LNCaP clone FGC (cell line): ENCODE results near the gene PFN3.

Experiments used
- DNase-seq: peaks from one replicate; pipeline ENCODE4 v3.0.0-alpha.2; 2011; ENCODE audit warnings: low read depth
- H3K4me3 ChIP-seq: 2 replicates; pipeline ENCODE4 v1.5.1; 2011; ENCODE audit warnings: mild to moderate bottlenecking, low read depth, low read length, control low read depth
- CTCF ChIP-seq: IDR thresholded peaks from 2 replicates; pipeline ENCODE4 v1.5.1; 2012; ENCODE audit warnings: mild to moderate bottlenecking; ENCODE audit not compliant: control insufficient read depth, insufficient read depth; ENCODE audit errors: extremely low read depth

Gene PFN3

GRCh38 chr5:177405312-177405711 is 4.9 kb upstream of the PFN3 start:
- no peak for DNase-seq
- no peak for TF ChIP-seq CTCF
- H3K4me3 ChIP-seq: no peak overlapping the region

GRCh38 chr5:177404641-177405179 is 4.2 kb upstream of the PFN3 start:
- TF ChIP-seq CTCF: no peak
- DNase-seq: no peak
- peak overlapping the region; percentile 69 for H3K4me3 ChIP-seq

- peak overlapping the region; percentile 69 for H3K4me3 ChIP-seq
- DNase-seq: peak; percentile 55
- peak; percentile 92 for TF ChIP-seq CTCF
These were observed 3.6 kb upstream of the PFN3 start for GRCh38 chr5:177403792-177404640.

GRCh38 chr5:177403102-177403791 is 2.8 kb upstream of the PFN3 start:
- DNase-seq: no peak
- TF ChIP-seq CTCF: peak; percentile 16; the same call in 1 of the 2 replicates

GRCh38 chr5:177402271-177403043 is 2.0 kb upstream of the PFN3 start:
- DNase-seq: peak; percentile 87
- peak overlapping the region; percentile 69 for H3K4me3 ChIP-seq
- TF ChIP-seq CTCF: peak; percentile 64

More at GRCh38 chr5:177403102-177403791, 2.8 kb upstream of the PFN3 start:
- peak overlapping the region; percentile 69 for H3K4me3 ChIP-seq

GRCh38 chr5:177397875-177398390 is 2.5 kb downstream of the PFN3 start:
- TF ChIP-seq CTCF: no peak
- no peak for DNase-seq
- H3K4me3 ChIP-seq: no peak overlapping the region
